GM23338 (cell line): ENCODE measurements around the gene ARRDC4.

Source experiments
- CTCF ChIP-seq, 2 experiments: fragments of 200-600 bp in 1 of 2; sonication (generic) in 1 of 2; conservative IDR thresholded peaks; 2 replicates each; pipeline versions ENCODE4 v1.5.1 to v1.6.1; 2016 to 2017; ENCODE audit warnings: antibody characterized with exemption in 2 of 2, low read depth in 2 of 2, mild to moderate bottlenecking in 2 of 2, moderate library complexity in 1 of 2
- EZH2 ChIP-seq: fragments of 200-600 bp; sonication (generic); IDR thresholded peaks from one replicate; pipeline ENCODE4 v1.8.0; 2017; ENCODE audit warnings: antibody characterized with exemption, mild to moderate bottlenecking, low read depth; ENCODE audit not compliant: unreplicated experiment
- POLR2AphosphoS5 ChIP-seq: IDR thresholded peaks from 2 replicates; pipeline ENCODE4 v1.6.1; 2016; ENCODE audit warnings: antibody characterized with exemption, low read depth
- REST ChIP-seq: IDR thresholded peaks from one replicate; pipeline ENCODE4 v1.6.1; 2018; ENCODE audit warnings: antibody characterized with exemption; ENCODE audit not compliant: unreplicated experiment
- ZNF114 ChIP-seq: fragments of 250-450 bp; sonication (Bioruptor Pico); IDR thresholded peaks from 2 replicates; pipeline ENCODE4 v1.5.0; 2020; ENCODE audit warnings: mild to moderate bottlenecking, moderate library complexity

- TF ChIP-seq POLR2AphosphoS5 (no peak), CTCF (conservative IDR thresholded peaks at IDR 0.05; ENCODE audit: low read depth in 2 of 2) (no peak), EZH2 (no peak), ZNF114 (CRISPR knock-in tag) (no peak), REST (no peak)
These were observed 41.9 kb downstream of the ARRDC4 start for GRCh38 chr15:98002419-98002818.
